ENCODE measurements around the gene TMED4. TPM values are rescaled to one million over a fixed set of nuclear protein-coding genes. Genes with fewer than 3 reads are reported as not detected.

Gene TMED4
- total RNA-seq, 4 donors from 2014 or later = 85.8 to 162 (median 101) TPM

- Histone ChIP-seq H3K36me3 (no peaks in the 10 kb centered on the region), H3K27ac (no peak overlapping the region), H3K9me3 (no peaks in the 10 kb centered on the region), H3K4me3 (no peak overlapping the region), H3K27me3 (no peaks in the 10 kb centered on the region), H3K4me1 (no peaks in the 10 kb centered on the region)
- no peak for TF ChIP-seq POLR2A (IDR thresholded peaks at IDR 0.05)
- TF ChIP-seq, protein P1, sequence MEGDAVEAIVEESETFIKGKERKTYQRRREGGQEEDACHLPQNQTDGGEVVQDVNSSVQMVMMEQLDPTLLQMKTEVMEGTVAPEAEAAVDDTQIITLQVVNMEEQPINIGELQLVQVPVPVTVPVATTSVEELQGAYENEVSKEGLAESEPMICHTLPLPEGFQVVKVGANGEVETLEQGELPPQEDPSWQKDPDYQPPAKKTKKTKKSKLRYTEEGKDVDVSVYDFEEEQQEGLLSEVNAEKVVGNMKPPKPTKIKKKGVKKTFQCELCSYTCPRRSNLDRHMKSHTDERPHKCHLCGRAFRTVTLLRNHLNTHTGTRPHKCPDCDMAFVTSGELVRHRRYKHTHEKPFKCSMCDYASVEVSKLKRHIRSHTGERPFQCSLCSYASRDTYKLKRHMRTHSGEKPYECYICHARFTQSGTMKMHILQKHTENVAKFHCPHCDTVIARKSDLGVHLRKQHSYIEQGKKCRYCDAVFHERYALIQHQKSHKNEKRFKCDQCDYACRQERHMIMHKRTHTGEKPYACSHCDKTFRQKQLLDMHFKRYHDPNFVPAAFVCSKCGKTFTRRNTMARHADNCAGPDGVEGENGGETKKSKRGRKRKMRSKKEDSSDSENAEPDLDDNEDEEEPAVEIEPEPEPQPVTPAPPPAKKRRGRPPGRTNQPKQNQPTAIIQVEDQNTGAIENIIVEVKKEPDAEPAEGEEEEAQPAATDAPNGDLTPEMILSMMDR (IDR thresholded peaks at IDR 0.05 in 4 of 5, conservative IDR thresholded peaks at IDR 0.05 in 1 of 5) = no peak
- ATAC-seq (no peak), DNase-seq (no peak)
- in situ Hi-C loops (cut with MboI; ENCODE audit: low sequenced_read_pairs in 4 of 4) = no loop called here
- intact Hi-C loops (cut with DNase I; ENCODE audit: low total_unique reads) = no loop called here
Measured at GRCh38 chr7:44548893-44549292, 33.1 kb downstream of the TMED4 start.

GRCh38 chr7:44547536-44548231, 34.3 kb downstream of the TMED4 start:
- in situ Hi-C loops (cut with MboI; ENCODE audit: low sequenced_read_pairs in 4 of 4) = no loop called here
- Histone ChIP-seq H3K27ac (no peak overlapping the region), H3K4me1 (no peaks in the 10 kb centered on the region), H3K9me3 (no peaks in the 10 kb centered on the region), H3K4me3 (no peak overlapping the region), H3K27me3 (no peaks in the 10 kb centered on the region), H3K36me3 (no peaks in the 10 kb centered on the region)
- DNase-seq = no peak
- intact Hi-C loops (cut with DNase I; ENCODE audit: low total_unique reads) = no loop called here
- no peak for ATAC-seq
- TF ChIP-seq POLR2A (IDR thresholded peaks at IDR 0.05) = no peak
- TF ChIP-seq, protein P1 (IDR thresholded peaks at IDR 0.05 in 4 of 5, conservative IDR thresholded peaks at IDR 0.05 in 1 of 5) = no peak

DNA sequence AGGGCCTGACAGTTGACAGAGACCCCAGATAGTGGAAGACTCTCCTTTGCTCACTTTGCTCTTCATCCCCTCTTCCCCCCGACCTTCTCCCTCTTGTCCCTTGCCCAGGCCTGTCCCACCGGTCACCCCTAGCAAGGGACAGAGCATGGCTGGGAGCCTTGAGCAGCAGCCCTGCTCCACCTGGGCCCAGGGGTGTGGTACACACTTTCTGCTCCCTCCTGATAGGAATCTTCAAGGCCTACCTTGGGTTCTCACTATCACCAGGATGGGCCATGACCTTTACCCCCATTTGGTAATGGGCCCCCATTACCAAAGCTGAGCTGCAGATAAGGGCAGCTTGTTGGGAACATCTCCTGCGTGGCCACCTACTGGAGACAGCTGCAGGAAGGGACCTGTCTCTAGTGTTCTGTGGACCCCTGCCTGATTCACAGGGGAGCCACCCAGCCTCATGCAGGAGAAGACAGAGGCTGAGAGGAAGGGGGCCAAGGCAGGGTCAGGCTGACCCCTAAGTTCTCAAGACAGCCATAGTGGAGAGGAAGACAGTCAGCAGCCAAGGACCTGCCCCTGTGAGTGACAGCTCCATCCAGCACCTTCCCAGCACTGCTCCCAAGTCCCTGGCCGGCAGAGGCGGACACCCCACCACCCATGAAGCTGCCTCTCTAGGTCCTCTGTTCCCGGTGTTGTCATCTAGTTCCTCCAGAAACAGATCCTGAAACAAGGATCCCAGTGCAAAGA, 40.0 kb downstream of the TMED4 start:
- TF ChIP-seq POLR2A (IDR thresholded peaks at IDR 0.05) = no peak
- TF ChIP-seq, protein P1 (IDR thresholded peaks at IDR 0.05 in 4 of 5, conservative IDR thresholded peaks at IDR 0.05 in 1 of 5) = no peak
- H3K36me3 ChIP-seq = no peaks in the 10 kb centered on the region
- H3K27ac ChIP-seq = no peak overlapping the region
- intact Hi-C loops (cut with DNase I; ENCODE audit: low total_unique reads) = no loop called here
- no peak overlapping the region for H3K4me3 ChIP-seq
- no peaks in the 10 kb centered on the region for H3K9me3 ChIP-seq
- in situ Hi-C loops (cut with MboI; ENCODE audit: low sequenced_read_pairs in 4 of 4) = no loop called here
- DNase-seq = no peak
- H3K27me3 ChIP-seq = no peaks in the 10 kb centered on the region
- H3K4me1 ChIP-seq = no peaks in the 10 kb centered on the region
- ATAC-seq = no peak

- Histone ChIP-seq H3K27me3 (no peaks in the 10 kb centered on the region), H3K4me3 (no peak within 1 kb of the TSS), H3K27ac (no peak within 1 kb of the TSS), H3K36me3 (no peaks in the 10 kb centered on the region), H3K9me3 (no peaks in the 10 kb centered on the region), H3K4me1 (no peaks in the 10 kb centered on the region)
- in situ Hi-C loops (cut with MboI; ENCODE audit: low sequenced_read_pairs in 4 of 4) (no loop called here), intact Hi-C loops (cut with DNase I; ENCODE audit: low total_unique reads) (no loop called here)
- ATAC-seq (no peak), DNase-seq (no peak)
- TF ChIP-seq, protein P1 (IDR thresholded peaks at IDR 0.05 in 4 of 5, conservative IDR thresholded peaks at IDR 0.05 in 1 of 5) = no peak
- TF ChIP-seq POLR2A (IDR thresholded peaks at IDR 0.05) = no peak
Measured at GRCh38 chr7:44541028-44541869, 40.8 kb downstream of the TMED4 start, which contains the start of gene NPC1L1. NPC1L1 (minus strand) TSS chr7:44541330; CDS start chr7:44541259, 71 bp downstream.

Data from gastrocnemius medialis (tissue), 4 donors.